WERI-Rb-1 (cell line): Measurements from ENCODE around the gene LPCAT3.

Source experiments
- DNase-seq: peaks from one replicate; pipeline ENCODE4 v3.0.0-alpha.2; 2020
- H3K27ac ChIP-seq: fragments of 250-450 bp; sonication (Bioruptor Pico); 2 replicates; pipeline ENCODE4 v1.5.1; 2020; ENCODE audit warnings: mild to moderate bottlenecking, moderate library complexity
- H3K27me3 ChIP-seq: fragments of 250-450 bp; sonication (Bioruptor Pico); 2 replicates; pipeline ENCODE4 v1.5.1; 2021; ENCODE audit warnings: mild to moderate bottlenecking, low read depth, moderate library complexity; ENCODE audit not compliant: insufficient read depth, severe bottlenecking
- H3K36me3 ChIP-seq: fragments of 250-450 bp; sonication (Bioruptor Pico); 2 replicates; pipeline ENCODE4 v1.5.1; 2020; ENCODE audit warnings: mild to moderate bottlenecking, moderate library complexity
- H3K4me3 ChIP-seq: 2 replicates; pipeline ENCODE4 v1.5.1; 2011; ENCODE audit warnings: low read depth, mild to moderate bottlenecking, control low read depth, low read length
- H3K9me3 ChIP-seq: fragments of 250-450 bp; sonication (Bioruptor Pico); 2 replicates; pipeline ENCODE4 v1.5.1; 2021; ENCODE audit warnings: mild to moderate bottlenecking, moderate library complexity; ENCODE audit not compliant: severe bottlenecking
- CTCF ChIP-seq: IDR thresholded peaks from 2 replicates; pipeline ENCODE4 v1.5.1; 2011; ENCODE audit warnings: low read depth, mild to moderate bottlenecking, control low read depth, inconsistent platforms, low read length

LPCAT3 gene

GRCh38 chr12:6942331-6942665 is 76.0 kb downstream of the LPCAT3 start:
- peaks cover 52% of the 10 kb centered on the region for H3K36me3 ChIP-seq
- H3K4me3 ChIP-seq: no peak overlapping the region
- H3K27ac ChIP-seq: peak overlapping the region; percentile 97
- no peak for DNase-seq
- TF ChIP-seq CTCF: no peak
- H3K27me3 ChIP-seq: no peaks in the 10 kb centered on the region
- H3K9me3 ChIP-seq: no peaks in the 10 kb centered on the region

DNA sequence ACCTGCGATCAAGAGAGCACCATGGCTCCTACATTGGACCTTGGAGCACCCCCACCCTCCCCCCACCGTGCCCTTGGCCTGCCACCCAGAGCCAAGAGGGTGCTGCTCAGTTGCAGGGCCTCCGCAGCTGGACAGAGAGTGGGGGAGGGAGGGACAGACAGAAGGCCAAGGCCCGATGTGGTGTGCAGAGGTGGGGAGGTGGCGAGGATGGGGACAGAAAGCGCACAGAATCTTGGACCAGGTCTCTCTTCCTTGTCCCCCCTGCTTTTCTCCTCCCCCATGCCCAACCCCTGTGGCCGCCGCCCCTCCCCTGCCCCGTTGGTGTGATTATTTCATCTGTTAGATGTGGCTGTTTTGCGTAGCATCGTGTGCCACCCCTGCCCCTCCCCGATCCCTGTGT is 76.5 kb downstream of the LPCAT3 start:
- Histone ChIP-seq H3K36me3 (peaks cover 56% of the 10 kb centered on the region), H3K27ac (no peak overlapping the region), H3K27me3 (no peaks in the 10 kb centered on the region), H3K9me3 (no peaks in the 10 kb centered on the region), H3K4me3 (no peak overlapping the region)
- no peak for DNase-seq
- no peak for TF ChIP-seq CTCF

- no peak overlapping the region for H3K4me3 ChIP-seq
- DNase-seq: no peak
- no peaks in the 10 kb centered on the region for H3K27me3 ChIP-seq
- TF ChIP-seq CTCF: no peak
- peaks cover 61% of the 10 kb centered on the region for H3K36me3 ChIP-seq
- no peaks in the 10 kb centered on the region for H3K9me3 ChIP-seq
- H3K27ac ChIP-seq: no peak overlapping the region
Measured at GRCh38 chr12:6941267-6941666, 77.0 kb downstream of the LPCAT3 start.

DNA sequence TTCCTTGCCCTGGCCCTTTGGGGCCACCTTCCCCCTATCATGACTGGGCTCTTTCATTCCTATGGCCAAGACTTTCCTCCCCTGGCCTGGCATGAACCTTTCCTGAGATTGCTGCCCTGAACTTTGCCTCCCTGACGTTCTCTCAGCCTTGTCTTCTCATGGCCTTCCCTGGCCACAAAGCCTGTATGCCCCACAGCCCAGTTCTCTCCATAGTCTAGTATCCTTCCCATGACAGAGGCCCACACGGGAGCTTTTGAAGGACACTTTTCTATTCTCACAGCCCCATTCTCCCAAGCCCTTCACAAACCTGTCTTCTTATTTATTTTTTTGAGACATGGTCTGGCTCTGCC is 79.1 kb downstream of the LPCAT3 start:
- Histone ChIP-seq H3K27me3 (no peaks in the 10 kb centered on the region), H3K36me3 (peaks cover 70% of the 10 kb centered on the region), H3K27ac (no peak overlapping the region), H3K4me3 (no peak overlapping the region), H3K9me3 (no peaks in the 10 kb centered on the region)
- DNase-seq: no peak
- TF ChIP-seq CTCF: no peak

GRCh38 chr12:6938353-6939190 is 79.7 kb downstream of the LPCAT3 start:
- Histone ChIP-seq H3K4me3 (peak overlapping the region; percentile 48), H3K27ac (peak overlapping the region; percentile 84), H3K9me3 (no peaks in the 10 kb centered on the region), H3K36me3 (peaks cover 76% of the 10 kb centered on the region), H3K27me3 (no peaks in the 10 kb centered on the region)
- no peak for DNase-seq
- no peak for TF ChIP-seq CTCF
